ENCODE results near the gene NTPCR. TPM values are rescaled to one million over a fixed set of nuclear protein-coding genes. Genes with fewer than 3 reads are reported as not detected.

Gene NTPCR
- total RNA-seq, 1 donor from 2014 or later = 47.6 TPM

DNA sequence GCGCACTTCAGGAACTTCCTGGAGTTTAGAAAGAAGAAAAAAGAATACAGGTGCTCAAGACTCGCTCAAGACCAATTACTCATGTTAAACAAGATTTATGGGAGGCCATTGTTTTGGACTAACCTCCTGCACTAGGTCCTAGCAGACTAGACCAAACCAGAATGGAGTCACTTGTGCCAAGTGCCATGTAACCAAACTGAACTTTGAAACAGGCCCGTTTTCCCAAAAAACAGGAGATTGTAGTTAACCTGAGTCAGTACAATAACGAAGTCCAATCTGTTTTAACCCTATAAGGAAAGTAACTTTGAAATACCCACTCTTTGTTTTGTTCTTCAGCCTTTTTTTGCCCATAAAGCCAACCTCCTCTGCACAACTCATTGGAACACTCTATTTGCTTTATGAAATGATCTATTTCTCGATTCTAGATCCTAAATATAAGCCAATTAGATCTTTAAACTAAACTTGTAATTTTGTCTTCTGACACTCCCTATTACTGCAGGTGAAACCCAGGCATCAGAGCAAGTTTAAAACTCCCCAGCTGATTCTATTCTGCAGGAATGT, 695 bp upstream of the NTPCR start:
- no peaks in the 10 kb centered on the region for H3K9me3 ChIP-seq (replicated peaks)
- TF ChIP-seq, protein P1, sequence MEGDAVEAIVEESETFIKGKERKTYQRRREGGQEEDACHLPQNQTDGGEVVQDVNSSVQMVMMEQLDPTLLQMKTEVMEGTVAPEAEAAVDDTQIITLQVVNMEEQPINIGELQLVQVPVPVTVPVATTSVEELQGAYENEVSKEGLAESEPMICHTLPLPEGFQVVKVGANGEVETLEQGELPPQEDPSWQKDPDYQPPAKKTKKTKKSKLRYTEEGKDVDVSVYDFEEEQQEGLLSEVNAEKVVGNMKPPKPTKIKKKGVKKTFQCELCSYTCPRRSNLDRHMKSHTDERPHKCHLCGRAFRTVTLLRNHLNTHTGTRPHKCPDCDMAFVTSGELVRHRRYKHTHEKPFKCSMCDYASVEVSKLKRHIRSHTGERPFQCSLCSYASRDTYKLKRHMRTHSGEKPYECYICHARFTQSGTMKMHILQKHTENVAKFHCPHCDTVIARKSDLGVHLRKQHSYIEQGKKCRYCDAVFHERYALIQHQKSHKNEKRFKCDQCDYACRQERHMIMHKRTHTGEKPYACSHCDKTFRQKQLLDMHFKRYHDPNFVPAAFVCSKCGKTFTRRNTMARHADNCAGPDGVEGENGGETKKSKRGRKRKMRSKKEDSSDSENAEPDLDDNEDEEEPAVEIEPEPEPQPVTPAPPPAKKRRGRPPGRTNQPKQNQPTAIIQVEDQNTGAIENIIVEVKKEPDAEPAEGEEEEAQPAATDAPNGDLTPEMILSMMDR (IDR thresholded peaks at IDR 0.05; ENCODE audit: borderline replicate concordance) = no peak
- peak overlapping the region; percentile 93 for H3K27ac ChIP-seq (replicated peaks)
- H3K4me3 ChIP-seq = peak overlapping the region; percentile 92
- DNase-seq = no peak
- peaks cover 39% of the 10 kb centered on the region for H3K4me1 ChIP-seq
- intact Hi-C loops (cut with micrococcal nuclease) = no loop called here
- no peaks in the 10 kb centered on the region for H3K36me3 ChIP-seq
- no peaks in the 10 kb centered on the region for H3K27me3 ChIP-seq (ENCODE audit: low read depth)

GRCh38 chr1:232951180-232951579, 769 bp downstream of the NTPCR start:
- Histone ChIP-seq H3K4me3 (peak overlapping the region; percentile 92), H3K27me3 (ENCODE audit: low read depth) (no peaks in the 10 kb centered on the region), H3K9me3 (replicated peaks) (no peaks in the 10 kb centered on the region), H3K36me3 (peaks cover 8% of the 10 kb centered on the region), H3K4me1 (peaks cover 39% of the 10 kb centered on the region), H3K27ac (replicated peaks) (peak overlapping the region; percentile 93)
- TF ChIP-seq, protein P1 (IDR thresholded peaks at IDR 0.05; ENCODE audit: borderline replicate concordance) = no peak
- no peak for DNase-seq
- intact Hi-C loops (cut with micrococcal nuclease) = no loop called here

- no peak for DNase-seq
- peak overlapping the region; percentile 92 for H3K4me3 ChIP-seq
These were observed 1.2 kb downstream of the NTPCR start for GRCh38 chr1:232951605-232952004.

DNA sequence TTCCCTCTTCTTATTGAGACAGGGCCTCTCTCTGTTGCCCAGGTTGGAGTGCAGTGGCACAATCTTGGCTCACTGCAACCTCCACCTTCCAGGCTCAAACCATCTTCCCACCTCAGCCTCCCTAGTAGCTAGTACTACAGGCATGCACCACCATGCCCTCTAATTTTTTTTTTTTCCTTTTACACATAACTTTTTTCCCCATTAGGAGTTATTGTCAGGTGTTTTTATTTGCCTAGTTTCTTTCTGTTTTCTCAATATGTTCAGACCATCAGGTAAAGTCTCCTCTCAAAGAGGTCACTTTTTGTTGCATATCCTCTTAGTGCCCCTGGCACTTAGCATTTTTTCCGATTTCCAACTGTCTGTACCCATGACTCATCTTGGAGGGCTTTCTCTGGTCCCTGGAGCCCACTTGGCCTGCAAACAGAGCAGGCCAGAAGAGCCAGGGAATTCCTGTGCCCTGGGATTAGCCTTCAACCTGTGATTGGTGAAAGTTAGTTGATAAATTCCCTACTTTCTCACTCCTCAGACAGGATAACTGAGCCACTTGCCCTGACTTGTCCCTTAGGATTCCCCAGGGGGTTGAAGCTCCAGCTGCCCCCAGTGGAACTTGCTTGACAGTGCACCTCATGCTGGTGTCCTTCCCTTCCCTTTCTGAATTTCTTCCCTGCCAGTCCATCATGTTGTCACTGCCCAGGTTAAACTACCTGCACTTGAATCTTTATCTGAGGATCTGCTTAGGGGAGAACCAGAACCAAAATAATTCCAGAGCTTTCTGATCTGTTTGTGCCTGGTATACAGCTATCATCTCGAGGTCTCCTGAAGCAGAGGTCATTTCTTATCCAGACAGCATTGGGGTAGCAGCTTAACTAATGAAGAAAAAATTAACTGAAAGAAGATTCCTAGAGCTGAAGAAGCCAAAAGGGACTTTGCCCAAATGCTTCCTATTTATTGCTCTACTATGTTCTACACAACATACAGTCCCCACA, 2.4 kb downstream of the NTPCR start:
- no peak for DNase-seq
- TF ChIP-seq, protein P1 (IDR thresholded peaks at IDR 0.05; ENCODE audit: borderline replicate concordance) = peak; percentile 73
- peaks cover under 1% of the 10 kb centered on the region for H3K9me3 ChIP-seq (replicated peaks)
- no peaks in the 10 kb centered on the region for H3K27me3 ChIP-seq (ENCODE audit: low read depth)
- H3K4me1 ChIP-seq = peaks cover 39% of the 10 kb centered on the region
- intact Hi-C loops (cut with micrococcal nuclease) = no loop called here
- H3K4me3 ChIP-seq = no peak overlapping the region
- H3K27ac ChIP-seq (replicated peaks) = no peak overlapping the region
- peaks cover 24% of the 10 kb centered on the region for H3K36me3 ChIP-seq

More at GRCh38 chr1:232951605-232952004, 1.2 kb downstream of the NTPCR start:
- H3K27ac ChIP-seq (replicated peaks) = no peak overlapping the region
- H3K9me3 ChIP-seq (replicated peaks) = no peaks in the 10 kb centered on the region
- intact Hi-C loops (cut with micrococcal nuclease) = no loop called here
- TF ChIP-seq, protein P1 (IDR thresholded peaks at IDR 0.05; ENCODE audit: borderline replicate concordance) = no peak
- no peaks in the 10 kb centered on the region for H3K27me3 ChIP-seq (ENCODE audit: low read depth)
- H3K36me3 ChIP-seq = peaks cover 12% of the 10 kb centered on the region
- H3K4me1 ChIP-seq = peaks cover 39% of the 10 kb centered on the region

DNA sequence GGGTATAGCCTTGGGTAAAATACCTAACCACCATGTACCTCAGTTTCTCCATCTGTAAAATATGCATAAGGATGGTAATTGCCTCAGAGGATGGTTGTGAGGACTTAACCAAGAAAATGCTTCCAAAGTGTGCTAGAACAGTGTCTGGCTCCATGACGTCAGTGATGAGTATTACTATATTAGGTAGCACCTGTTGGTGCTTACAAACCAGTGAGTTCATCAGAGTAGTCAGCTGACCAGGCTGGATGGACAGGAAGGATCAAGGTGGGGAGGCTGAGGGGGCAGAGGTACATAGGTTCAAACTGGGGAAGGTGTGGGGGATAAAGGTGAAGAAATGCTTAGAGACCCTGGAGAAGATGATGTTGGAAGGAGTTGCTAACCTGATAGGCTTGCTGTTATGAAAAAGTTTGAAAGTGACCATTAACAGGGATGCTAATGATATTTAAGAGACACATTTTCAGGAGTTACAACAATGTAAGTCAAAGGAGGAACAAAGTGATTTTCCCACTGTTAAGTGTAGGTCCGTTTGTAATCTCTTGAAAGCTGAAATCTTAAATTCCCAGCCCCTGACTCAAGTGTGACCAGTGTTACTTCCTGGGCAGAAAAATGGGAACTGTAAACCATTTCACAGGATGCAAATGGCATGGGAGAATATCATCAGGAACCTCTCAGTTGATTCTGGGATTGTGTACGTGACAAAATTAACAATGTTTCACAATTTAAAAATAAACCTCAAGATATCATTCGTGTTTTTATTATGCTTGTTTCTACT, 4.4 kb downstream of the NTPCR start:
- Histone ChIP-seq H3K27ac (replicated peaks) (no peak overlapping the region), H3K4me3 (no peak overlapping the region), H3K9me3 (replicated peaks) (peaks cover 12% of the 10 kb centered on the region), H3K4me1 (peaks cover 35% of the 10 kb centered on the region), H3K27me3 (ENCODE audit: low read depth) (no peaks in the 10 kb centered on the region), H3K36me3 (peaks cover 44% of the 10 kb centered on the region)
- intact Hi-C loops (cut with micrococcal nuclease) = no loop called here
- no peak for DNase-seq
- TF ChIP-seq, protein P1 (IDR thresholded peaks at IDR 0.05; ENCODE audit: borderline replicate concordance) = no peak
